GM10847 (cell line): ENCODE data around the gene NUAK1.

Experiments used
- POLR2A ChIP-seq: IDR thresholded peaks from 2 replicates; pipeline ENCODE4 v1.6.1; 2011; ENCODE audit not compliant: insufficient read length; ENCODE audit errors: extremely low read depth

The NUAK1 gene

DNA sequence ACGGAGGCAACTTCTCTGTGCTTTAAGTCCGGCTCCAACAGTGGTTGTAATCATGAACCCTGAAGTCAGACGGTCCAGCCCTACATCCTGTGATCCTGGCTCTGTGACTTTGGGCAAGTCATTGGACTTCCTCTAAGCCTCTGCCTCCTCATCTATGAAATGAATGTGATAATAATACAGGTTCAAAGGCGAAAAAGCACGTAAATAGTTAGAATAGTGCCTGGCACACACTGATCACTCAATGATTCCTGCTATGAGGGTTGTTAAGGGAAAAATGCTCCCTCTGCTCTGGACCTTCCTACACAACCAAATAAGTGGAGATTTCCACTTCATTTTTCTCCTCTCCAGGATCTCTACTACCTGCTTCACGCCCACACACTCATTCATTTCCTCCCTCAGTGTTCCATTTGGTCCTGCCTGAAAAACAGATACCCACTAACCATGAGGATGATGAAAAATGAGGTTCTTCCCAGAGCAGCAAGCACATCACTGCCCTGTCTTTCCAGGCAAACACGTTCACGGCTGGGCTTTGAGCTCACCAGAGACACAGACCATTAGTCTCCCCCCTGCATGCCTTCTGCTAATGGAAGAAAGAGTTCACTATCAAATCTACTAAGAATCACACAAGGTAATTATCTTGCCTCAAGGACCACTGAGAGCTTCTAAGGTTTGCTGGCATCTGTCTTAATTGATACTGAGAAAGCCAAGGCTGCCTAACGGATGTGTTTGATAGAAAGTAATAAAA is 13.2 kb downstream of the NUAK1 start:
- TF ChIP-seq POLR2A: no peak

DNA sequence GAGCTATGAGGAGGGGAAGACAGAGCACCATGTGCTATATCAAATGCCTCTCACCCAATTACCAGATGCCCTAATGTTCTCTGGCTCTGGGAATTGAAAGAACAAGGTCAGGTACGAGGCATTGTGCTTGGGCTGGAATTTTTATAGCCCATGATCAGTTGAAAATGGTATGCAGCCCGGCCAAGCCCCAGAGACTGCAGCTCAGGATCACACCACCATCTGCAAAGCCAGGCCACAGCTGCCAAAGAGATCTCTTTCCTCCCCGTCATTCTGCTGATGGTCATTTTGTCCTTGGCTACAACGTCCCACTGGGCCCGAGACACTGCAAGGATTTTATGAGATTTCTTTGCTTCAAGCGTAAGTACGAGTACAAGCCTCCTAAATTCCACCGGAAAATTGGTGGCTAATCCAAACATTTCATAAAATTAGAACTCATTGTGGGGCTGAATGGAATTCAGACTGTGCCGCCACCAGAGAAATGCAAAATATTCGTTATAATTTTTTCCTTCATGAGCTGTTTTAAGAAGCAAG is 15.1 kb downstream of the NUAK1 start:
- no peak for TF ChIP-seq POLR2A

- TF ChIP-seq POLR2A: no peak
These were observed 15.6 kb downstream of the NUAK1 start for GRCh38 chr12:106123110-106123509.

GRCh38 chr12:106122004-106122403 is 16.8 kb downstream of the NUAK1 start:
- TF ChIP-seq POLR2A: no peak

DNA sequence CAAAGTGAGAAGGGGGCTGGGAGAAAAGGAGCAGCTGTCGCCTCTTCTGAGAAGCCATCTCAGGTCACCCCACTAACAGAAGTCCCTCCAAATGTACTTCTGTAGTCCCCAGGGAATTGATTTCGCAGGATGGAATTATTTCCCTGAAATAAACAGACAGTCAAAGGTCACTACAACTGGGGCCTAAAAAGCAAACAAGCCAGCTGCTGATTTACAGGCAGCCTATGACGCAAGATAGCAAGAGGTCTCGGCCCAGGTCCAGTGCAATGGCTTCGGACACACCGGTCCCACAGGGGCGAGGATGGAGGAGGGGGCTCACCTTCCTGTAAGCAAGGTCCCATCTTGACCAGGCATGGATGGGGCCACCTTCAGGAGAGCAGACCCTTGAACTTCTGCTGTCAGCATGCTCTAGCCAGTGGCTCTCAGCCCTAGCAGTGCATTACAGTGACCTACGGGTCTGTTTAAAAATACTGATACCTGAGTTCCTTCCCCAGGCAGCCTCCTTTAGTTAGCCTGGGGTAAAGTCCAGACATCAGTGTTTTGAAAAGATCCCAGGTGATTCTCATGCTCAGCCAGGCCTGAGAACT is 18.1 kb downstream of the NUAK1 start:
- TF ChIP-seq POLR2A: no peak

DNA sequence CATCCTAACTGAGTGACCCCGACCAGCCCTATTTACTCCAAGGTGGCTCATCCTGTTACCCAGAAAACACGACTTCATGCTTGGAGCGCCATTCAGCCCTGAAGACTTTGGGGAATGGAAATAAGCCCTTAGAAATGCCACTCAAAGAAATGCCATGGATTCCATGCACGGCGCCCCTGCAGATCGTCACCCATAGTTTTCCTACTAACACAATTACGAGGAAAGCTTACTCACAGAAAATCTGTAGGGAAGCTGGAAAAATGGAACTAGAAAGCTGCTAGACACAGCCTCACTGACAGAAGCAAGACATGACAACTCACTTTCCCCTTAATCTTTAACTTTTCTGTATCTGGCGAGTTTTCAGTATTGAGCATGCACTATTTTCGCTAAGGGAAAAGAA is 19.5 kb downstream of the NUAK1 start:
- no peak for TF ChIP-seq POLR2A

GRCh38 chr12:106118381-106119130 is 20.2 kb downstream of the NUAK1 start:
- TF ChIP-seq POLR2A: no peak

DNA sequence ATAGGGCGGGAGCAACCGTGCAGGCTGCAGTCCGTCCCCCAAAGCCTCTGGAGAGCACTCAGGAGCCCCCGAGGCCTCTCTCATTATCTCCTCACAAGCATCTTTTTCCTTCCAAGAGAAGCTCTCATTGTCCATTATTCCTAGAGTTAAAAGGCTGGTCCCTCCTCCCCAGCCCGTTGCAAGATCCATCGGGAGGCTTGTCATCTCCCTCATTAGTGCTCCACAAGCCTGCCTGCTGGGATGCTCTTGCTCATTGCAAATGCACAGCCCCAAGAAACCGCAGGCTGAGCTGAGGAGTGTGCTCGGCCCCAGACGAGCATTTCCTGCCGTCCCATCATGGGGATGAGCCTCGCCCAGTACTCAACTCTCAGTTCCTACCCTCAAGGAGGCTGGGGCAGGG is 23.3 kb downstream of the NUAK1 start:
- no peak for TF ChIP-seq POLR2A

- no peak for TF ChIP-seq POLR2A
These were observed 24.2 kb downstream of the NUAK1 start for GRCh38 chr12:106114447-106115068.

DNA sequence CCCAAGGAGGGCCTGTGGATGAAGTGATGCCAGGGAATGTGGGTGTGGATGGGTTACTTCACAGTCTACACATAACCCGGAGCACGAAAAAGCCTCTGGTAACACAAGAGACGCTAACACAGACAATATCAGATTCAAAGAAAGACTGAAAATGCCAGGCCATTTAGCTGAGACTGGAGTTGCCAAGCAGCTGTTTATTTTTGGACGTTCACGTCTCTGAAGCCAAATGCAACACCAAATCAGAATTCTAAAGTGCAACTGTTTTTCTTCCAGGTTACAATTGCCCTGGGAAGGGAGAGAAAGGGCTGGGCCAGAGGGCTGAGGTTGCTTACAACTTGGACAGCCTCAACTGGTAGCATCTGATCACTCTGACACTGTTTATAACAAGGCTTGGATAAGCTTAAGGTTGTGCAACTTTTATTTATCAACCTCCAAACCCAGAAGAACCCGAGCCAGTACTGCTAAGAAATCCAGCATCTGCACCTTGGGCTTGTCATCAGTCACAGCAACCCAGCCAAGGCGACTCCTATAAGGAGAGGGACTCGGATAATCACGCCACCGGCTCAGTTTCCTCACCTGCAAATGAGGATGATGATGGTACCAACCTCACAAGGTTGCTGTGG is 24.8 kb downstream of the NUAK1 start:
- TF ChIP-seq POLR2A: no peak

GRCh38 chr12:106113446-106113823 is 25.3 kb downstream of the NUAK1 start:
- TF ChIP-seq POLR2A: no peak

DNA sequence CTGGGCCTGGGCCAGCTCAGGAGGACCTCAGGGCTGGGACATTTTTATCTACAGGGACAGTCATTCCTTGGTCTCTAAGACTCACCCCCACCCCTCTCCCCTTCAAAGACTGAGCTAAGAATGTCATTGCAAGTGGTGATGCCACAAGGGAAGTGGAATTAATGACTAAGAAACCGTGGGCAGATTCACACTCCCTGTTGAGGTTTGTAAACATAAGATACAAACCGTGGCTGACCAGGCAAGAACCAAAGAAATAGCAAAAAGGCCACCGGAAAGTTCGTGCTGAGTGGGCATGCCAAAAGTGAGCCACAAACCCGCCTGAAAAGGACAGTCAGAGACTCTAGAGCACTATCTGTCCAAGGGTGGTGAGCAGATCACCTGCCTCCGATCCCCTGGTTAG is 25.7 kb downstream of the NUAK1 start:
- TF ChIP-seq POLR2A: no peak

DNA sequence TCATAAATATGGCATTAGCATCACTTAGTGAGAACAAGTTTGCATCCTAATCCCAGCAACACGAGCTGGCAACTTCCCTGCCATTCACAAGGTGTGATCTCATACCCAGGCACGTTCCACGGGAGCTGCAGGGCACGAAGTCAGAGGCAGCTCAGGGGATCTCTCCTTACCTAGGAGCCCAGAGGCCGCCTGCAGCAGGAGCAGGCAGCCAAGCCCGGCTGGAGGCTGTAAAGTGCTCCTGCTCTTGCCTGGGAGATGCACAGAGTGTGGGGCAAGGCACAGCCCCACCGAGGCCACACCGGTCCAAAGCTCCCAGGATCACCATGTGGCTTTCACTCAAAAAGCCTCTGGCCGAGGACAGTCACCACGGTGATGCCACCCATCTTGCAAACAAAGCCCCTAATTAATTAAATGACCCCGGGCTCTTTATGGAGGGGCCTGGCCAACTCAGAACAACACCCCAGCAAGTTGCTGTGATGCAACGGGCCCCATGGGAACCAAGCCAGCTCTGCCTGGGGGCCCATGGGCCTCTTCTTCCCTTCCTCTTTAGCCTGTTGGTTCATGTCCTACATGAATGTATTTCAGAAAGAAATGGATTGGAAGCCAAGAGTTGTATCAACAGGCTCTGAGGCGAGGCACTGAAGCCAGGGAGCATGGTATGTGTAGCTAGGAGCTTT is 26.5 kb downstream of the NUAK1 start:
- TF ChIP-seq POLR2A: no peak

DNA sequence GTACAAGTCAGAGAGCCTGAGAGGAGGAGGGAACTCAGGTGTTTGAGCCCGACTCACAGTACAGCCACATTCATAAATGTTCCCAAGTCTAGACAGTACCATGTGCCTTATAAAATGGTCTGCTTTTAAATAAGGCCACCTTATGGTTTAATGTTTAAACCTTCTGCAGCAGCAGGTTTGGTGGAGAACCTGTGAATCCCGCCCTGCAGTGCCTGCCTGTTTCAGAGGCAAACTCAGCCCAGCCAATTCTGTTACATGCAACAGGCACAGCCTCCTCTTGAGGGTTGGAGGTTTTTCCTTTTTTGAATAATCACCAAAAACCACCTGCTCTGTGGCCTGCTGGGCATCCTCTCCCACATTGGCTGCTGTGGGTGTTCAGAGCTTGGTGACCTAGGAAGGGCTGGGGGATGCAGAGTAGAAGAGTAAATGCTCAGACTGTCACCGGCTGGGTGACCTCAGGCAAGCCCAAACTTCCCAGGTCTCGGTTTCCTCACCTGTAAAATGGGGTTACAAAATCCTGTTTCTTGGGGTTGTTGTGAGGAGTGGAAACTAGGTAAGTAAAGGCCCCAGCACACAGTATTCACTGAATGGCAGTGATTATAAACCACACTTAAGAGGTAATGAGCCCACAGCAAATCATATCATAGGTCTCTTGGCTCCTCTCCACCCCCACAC is 28.0 kb downstream of the NUAK1 start:
- TF ChIP-seq POLR2A: no peak

GRCh38 chr12:106109168-106109910 is 29.4 kb downstream of the NUAK1 start:
- no peak for TF ChIP-seq POLR2A
